ENCODE measurements around the gene ATAD3B.
A peak's percentile ranks its signal among the peaks of the same experiment; 100 is the strongest.

ATAD3B gene

GRCh38 chr1:1534401-1535154, 63.0 kb downstream of the ATAD3B start:
- DNase-seq = no peak

GRCh38 chr1:1535201-1536018, 63.8 kb downstream of the ATAD3B start:
- DNase-seq = no peak

GRCh38 chr1:1536019-1536937, 64.7 kb downstream of the ATAD3B start:
- DNase-seq = no peak

GRCh38 chr1:1536938-1537546, 65.5 kb downstream of the ATAD3B start:
- DNase-seq = no peak

GRCh38 chr1:1537626-1538250, 66.2 kb downstream of the ATAD3B start:
- no peak for DNase-seq

- DNase-seq = no peak
Observed at GRCh38 chr1:1538334-1538733, 66.8 kb downstream of the ATAD3B start.

- DNase-seq = no peak
Observed at GRCh38 chr1:1538989-1539309, 67.4 kb downstream of the ATAD3B start.

GRCh38 chr1:1539310-1540089, 67.9 kb downstream of the ATAD3B start:
- DNase-seq = peak; percentile 17

GRCh38 chr1:1540090-1540817, 68.7 kb downstream of the ATAD3B start, which contains the start of gene TMEM240:
TMEM240 (minus strand) TSS chr1:1540624; CDS start chr1:1540346, 278 bp downstream.
- peak; percentile 74 for DNase-seq

GRCh38 chr1:1540818-1541628, 69.5 kb downstream of the ATAD3B start:
- DNase-seq = no peak

GRCh38 chr1:1541956-1542765, 70.6 kb downstream of the ATAD3B start:
- no peak for DNase-seq

GRCh38 chr1:1542766-1543705, 71.5 kb downstream of the ATAD3B start:
- DNase-seq = no peak

GRCh38 chr1:1543706-1544099, 72.1 kb downstream of the ATAD3B start:
- DNase-seq = no peak

- DNase-seq = no peak
Observed at GRCh38 chr1:1544544-1544943, 73.0 kb downstream of the ATAD3B start.
